ENCODE data around the gene BMI1.
"Not testable (repeated sequence)": the region's sequence is repeated elsewhere in the genome, so short reads cannot be mapped to it uniquely, and the experiment has no call there.

The BMI1 gene

GRCh38 chr10:22338185-22338900 is 17.4 kb downstream of the BMI1 start:
- no peak overlapping the region for H3K27ac ChIP-seq
- DNase-seq (ENCODE audit: low read depth, low spot score): no peak

- DNase-seq (ENCODE audit: low read depth, low spot score): no peak
- H3K27ac ChIP-seq: no peak overlapping the region
Measured at GRCh38 chr10:22338931-22339330, 18.0 kb downstream of the BMI1 start.

GRCh38 chr10:22339761-22340328 is 18.9 kb downstream of the BMI1 start:
- DNase-seq (ENCODE audit: low read depth, low spot score): no peak
- peak overlapping the region; percentile 79 for H3K27ac ChIP-seq

GRCh38 chr10:22340329-22341189 is 19.7 kb downstream of the BMI1 start:
- peak overlapping the region; percentile 79 for H3K27ac ChIP-seq
- no peak for DNase-seq (ENCODE audit: low read depth, low spot score)

- DNase-seq (ENCODE audit: low read depth, low spot score): no peak
- peak overlapping the region; percentile 79 for H3K27ac ChIP-seq
Measured at GRCh38 chr10:22341190-22341925, 20.5 kb downstream of the BMI1 start.

GRCh38 chr10:22341926-22342196 is 21.0 kb downstream of the BMI1 start:
- DNase-seq (ENCODE audit: low read depth, low spot score): no peak

GRCh38 chr10:22342421-22342820 is 21.5 kb downstream of the BMI1 start:
- no peak for DNase-seq (ENCODE audit: low read depth, low spot score)
- no peak overlapping the region for H3K27ac ChIP-seq

More at GRCh38 chr10:22341926-22342196, 21.0 kb downstream of the BMI1 start:
- H3K27ac ChIP-seq: no peak overlapping the region

- DNase-seq (ENCODE audit: low read depth, low spot score): no peak
- no peak overlapping the region for H3K27ac ChIP-seq
Measured at GRCh38 chr10:22343731-22344130, 22.8 kb downstream of the BMI1 start.

GRCh38 chr10:22344249-22344648 is 23.4 kb downstream of the BMI1 start:
- H3K27ac ChIP-seq: no peak overlapping the region
- no peak for DNase-seq (ENCODE audit: low read depth, low spot score)

GRCh38 chr10:22344781-22345300 is 23.9 kb downstream of the BMI1 start:
- H3K27ac ChIP-seq: no peak overlapping the region
- no peak for DNase-seq (ENCODE audit: low read depth, low spot score)

- no peak within 1 kb of the TSS for H3K27ac ChIP-seq
- DNase-seq (ENCODE audit: low read depth, low spot score): no peak
Measured at GRCh38 chr10:22345301-22346095, 24.6 kb downstream of the BMI1 start, which contains the start of gene SPAG6. Gene SPAG6, plus strand, starts transcription at chr10:22345496. Its CDS starts 116 bp downstream, at chr10:22345612.

- DNase-seq (ENCODE audit: low read depth, low spot score): no peak
- H3K27ac ChIP-seq: no peak overlapping the region
Measured at GRCh38 chr10:22346096-22346661, 25.3 kb downstream of the BMI1 start.

- H3K27ac ChIP-seq: no peak overlapping the region
- no peak for DNase-seq (ENCODE audit: low read depth, low spot score)
Measured at GRCh38 chr10:22349755-22350154, 28.9 kb downstream of the BMI1 start.

- H3K27ac ChIP-seq: no peak overlapping the region
- no peak for DNase-seq (ENCODE audit: low read depth, low spot score)
Measured at GRCh38 chr10:22351131-22351703, 30.3 kb downstream of the BMI1 start.

- no peak for DNase-seq (ENCODE audit: low read depth, low spot score)
- no peak overlapping the region for H3K27ac ChIP-seq
Measured at GRCh38 chr10:22356324-22356873, 35.5 kb downstream of the BMI1 start.

- not testable (repeated sequence) for DNase-seq (ENCODE audit: low read depth, low spot score); H3K27ac ChIP-seq
Measured at GRCh38 chr10:22357770-22358169, 36.9 kb downstream of the BMI1 start.

- no peak for DNase-seq (ENCODE audit: low read depth, low spot score)
- H3K27ac ChIP-seq: no peak overlapping the region
Measured at GRCh38 chr10:22363305-22363704, 42.4 kb downstream of the BMI1 start.

GRCh38 chr10:22364407-22365140 is 43.7 kb downstream of the BMI1 start:
- DNase-seq (ENCODE audit: low read depth, low spot score): no peak
- H3K27ac ChIP-seq: no peak overlapping the region

All from epithelial cell of prostate (primary cell).